Activated B cell treated with CpG ODN at 0.5 μM for 24 hours (primary cell): Measurements from ENCODE around the gene PLK3. TPM values are rescaled to one million over a fixed set of nuclear protein-coding genes. Genes with fewer than 3 reads are reported as not detected.
"Not testable (repeated sequence)": the region's sequence is repeated elsewhere in the genome, so short reads cannot be mapped to it uniquely, and the experiment has no call there.

ENCODE experiments used
- ATAC-seq: fragments of 200-7000 bp; cut with Tn5 transposase; one replicate; pipeline ENCODE4 v1.10.0; 2021; ENCODE audit warnings: low read depth, mild to moderate bottlenecking, moderate library complexity
- CTCF ChIA-PET: fragments of 350-600 bp; sonication (Branson Sonifier 250); formaldehyde crosslinking; loops from one replicate; lab custom pipeline; 2021; ENCODE audit warnings: antibody characterized with exemption; lab: Charles Lee
- POLR2A ChIA-PET: fragments of 350-600 bp; sonication (Branson Sonifier 250); formaldehyde crosslinking; loops from one replicate; lab custom pipeline; 2021; ENCODE audit warnings: antibody characterized with exemption; lab: Charles Lee
- DNase-seq: peaks from one replicate; pipeline ENCODE4 v3.0.0; 2022
- H3K27ac Mint-ChIP-seq: one replicate; pipeline ENCODE4 v1.8.0; 2020; ENCODE audit warnings: mixed read lengths
- H3K27me3 Mint-ChIP-seq: one replicate; pipeline ENCODE4 v1.8.0; 2021; ENCODE audit warnings: mixed read lengths
- H3K36me3 Mint-ChIP-seq: one replicate; pipeline ENCODE4 v1.8.0; 2021; ENCODE audit warnings: low read depth, mixed read lengths
- H3K4me1 Mint-ChIP-seq: one replicate; pipeline ENCODE4 v1.8.0; 2021; ENCODE audit warnings: mixed read lengths
- H3K4me3 Mint-ChIP-seq: one replicate; pipeline ENCODE4 v1.8.0; 2020; ENCODE audit warnings: mild to moderate bottlenecking, mixed read lengths
- H3K9me3 Mint-ChIP-seq: one replicate; pipeline ENCODE4 v1.8.0; 2020; ENCODE audit warnings: mixed read lengths
- intact Hi-C: fragments of 100-400 bp; cut with micrococcal nuclease; formaldehyde crosslinking; loops from one replicate; pipeline ENCODE4 v1.15.1; 2024
- total RNA-seq: library from RNA; stranded (reverse); gene quantifications from 2 replicates; pipeline ENCODE4 v1.2.3, GENCODE V29; 2022
- TF ChIP-seq, protein P1 (sequence below): fragments of 200-600 bp; IDR thresholded peaks from one replicate; pipeline ENCODE4 v1.8.0; 2022; ENCODE audit warnings: antibody characterized with exemption, mild to moderate bottlenecking

The PLK3 gene
- total RNA-seq, 1 donor from 2014 or later: 82.0 TPM

DNA sequence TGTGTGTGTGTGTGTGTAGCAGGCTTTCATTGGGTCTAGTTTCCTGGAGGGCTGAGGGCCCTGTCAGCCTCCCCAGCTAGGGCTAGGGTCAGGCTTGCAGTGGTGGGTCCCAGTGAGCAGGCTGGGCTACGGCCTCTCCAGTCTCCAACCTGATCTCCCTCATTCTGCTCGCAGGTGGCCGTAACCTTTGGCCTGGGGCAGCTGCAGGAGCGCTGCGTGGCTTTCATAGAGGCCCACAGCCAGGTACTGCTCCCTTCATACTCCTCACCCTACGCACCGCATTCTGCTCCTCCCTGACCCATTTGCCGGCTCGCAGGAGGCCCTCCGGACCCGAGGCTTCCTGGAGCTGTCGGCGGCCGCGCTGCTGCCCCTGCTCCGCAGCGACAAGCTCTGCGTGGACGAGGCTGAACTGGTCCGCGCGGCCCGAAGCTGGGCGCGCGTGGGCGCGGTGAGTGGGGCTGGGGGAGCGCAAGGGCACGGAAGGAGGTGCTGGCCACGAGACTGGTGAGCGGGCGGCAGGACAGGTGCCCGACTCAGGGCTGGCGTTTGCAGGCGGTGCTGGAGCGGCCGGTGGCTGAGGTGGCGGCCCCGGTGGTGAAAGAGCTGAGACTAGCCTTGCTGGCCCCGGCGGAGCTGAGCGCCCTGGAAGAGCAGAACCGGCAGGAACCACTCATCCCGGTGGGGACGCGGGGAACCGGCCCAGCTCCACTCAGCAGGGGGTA is 12.8 kb downstream of the PLK3 start:
- DNase-seq: no peak
- no peak for ATAC-seq
- peak overlapping the region; percentile 50 for H3K27ac Mint-ChIP-seq
- H3K36me3 Mint-ChIP-seq: peaks cover 14% of the 10 kb centered on the region
- H3K27me3 Mint-ChIP-seq: no peaks in the 10 kb centered on the region
- intact Hi-C loops: no loop called here
- TF ChIP-seq, protein P1, sequence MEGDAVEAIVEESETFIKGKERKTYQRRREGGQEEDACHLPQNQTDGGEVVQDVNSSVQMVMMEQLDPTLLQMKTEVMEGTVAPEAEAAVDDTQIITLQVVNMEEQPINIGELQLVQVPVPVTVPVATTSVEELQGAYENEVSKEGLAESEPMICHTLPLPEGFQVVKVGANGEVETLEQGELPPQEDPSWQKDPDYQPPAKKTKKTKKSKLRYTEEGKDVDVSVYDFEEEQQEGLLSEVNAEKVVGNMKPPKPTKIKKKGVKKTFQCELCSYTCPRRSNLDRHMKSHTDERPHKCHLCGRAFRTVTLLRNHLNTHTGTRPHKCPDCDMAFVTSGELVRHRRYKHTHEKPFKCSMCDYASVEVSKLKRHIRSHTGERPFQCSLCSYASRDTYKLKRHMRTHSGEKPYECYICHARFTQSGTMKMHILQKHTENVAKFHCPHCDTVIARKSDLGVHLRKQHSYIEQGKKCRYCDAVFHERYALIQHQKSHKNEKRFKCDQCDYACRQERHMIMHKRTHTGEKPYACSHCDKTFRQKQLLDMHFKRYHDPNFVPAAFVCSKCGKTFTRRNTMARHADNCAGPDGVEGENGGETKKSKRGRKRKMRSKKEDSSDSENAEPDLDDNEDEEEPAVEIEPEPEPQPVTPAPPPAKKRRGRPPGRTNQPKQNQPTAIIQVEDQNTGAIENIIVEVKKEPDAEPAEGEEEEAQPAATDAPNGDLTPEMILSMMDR: no peak
- CTCF ChIA-PET: interaction anchor here (1.6 to 2.3 kb wide), 2 partner anchors 13 to 82 kb away, joined by 5 to 13 read pairs; partner anchors contain the start of genes PLK3 and RNU5D-1
- H3K9me3 Mint-ChIP-seq: no peaks in the 10 kb centered on the region
- peaks cover 63% of the 10 kb centered on the region for H3K4me1 Mint-ChIP-seq
- POLR2A ChIA-PET: interaction anchor here (0.6 to 9.4 kb wide), 20 partner anchors 7 to 1899 kb away, joined by 3 to 364 read pairs (median 8); partner anchors contain the start of genes BEST4, EIF2B3, HECTD3 and MUTYH
- peak overlapping the region; percentile 11 for H3K4me3 Mint-ChIP-seq

DNA sequence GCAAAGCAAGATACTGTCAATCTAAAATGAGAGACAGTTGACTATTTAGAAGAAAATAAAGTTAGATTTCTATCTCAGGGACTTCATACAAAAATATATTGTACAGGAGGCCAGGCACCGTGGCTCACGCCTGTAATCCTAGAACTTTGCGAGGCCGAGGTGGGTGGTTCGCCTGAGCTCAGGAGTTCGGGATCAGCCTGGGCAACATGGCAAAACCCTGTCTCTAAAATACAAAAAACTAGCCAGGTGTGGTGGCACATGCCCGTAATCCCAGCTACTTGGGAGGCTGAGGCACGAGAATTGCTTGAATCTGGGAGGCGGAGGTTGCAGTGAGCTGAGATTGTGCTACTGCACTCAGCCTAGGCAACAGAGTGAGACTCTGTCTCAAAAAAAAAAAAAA is 15.7 kb downstream of the PLK3 start:
- H3K27me3 Mint-ChIP-seq, H3K27ac Mint-ChIP-seq, H3K9me3 Mint-ChIP-seq, H3K4me3 Mint-ChIP-seq, CTCF ChIA-PET, DNase-seq, ATAC-seq, intact Hi-C loops: not testable (repeated sequence)
- Mint-ChIP-seq H3K36me3 (peaks cover 11% of the 10 kb centered on the region), H3K4me1 (peaks cover 57% of the 10 kb centered on the region)
- POLR2A ChIA-PET: interaction anchor here (0.6 to 9.3 kb wide), 5 partner anchors 14 to 103 kb away, joined by 3 to 285 read pairs (median 8); partner anchors contain the start of genes PLK3 and RPS8

DNA sequence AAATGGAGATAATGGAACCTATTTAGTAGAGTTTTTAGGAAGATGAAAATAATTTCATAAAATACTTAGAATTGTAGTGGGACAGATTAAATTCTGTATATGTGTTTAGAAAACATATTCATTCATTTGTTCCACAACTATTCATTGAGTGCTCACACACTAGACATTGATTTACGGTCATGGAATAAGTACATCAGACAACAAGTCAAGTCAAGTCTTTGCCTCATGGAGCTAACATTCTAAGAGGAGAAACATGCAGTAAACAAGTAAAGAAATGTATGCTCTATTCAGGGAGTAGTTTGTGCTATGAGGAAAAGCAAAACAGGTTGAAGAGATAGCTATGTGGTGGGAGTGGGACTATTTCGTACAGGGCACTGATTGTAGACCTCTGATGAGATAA is 17.1 kb downstream of the PLK3 start:
- H3K27ac Mint-ChIP-seq: peak overlapping the region; percentile 54

DNA sequence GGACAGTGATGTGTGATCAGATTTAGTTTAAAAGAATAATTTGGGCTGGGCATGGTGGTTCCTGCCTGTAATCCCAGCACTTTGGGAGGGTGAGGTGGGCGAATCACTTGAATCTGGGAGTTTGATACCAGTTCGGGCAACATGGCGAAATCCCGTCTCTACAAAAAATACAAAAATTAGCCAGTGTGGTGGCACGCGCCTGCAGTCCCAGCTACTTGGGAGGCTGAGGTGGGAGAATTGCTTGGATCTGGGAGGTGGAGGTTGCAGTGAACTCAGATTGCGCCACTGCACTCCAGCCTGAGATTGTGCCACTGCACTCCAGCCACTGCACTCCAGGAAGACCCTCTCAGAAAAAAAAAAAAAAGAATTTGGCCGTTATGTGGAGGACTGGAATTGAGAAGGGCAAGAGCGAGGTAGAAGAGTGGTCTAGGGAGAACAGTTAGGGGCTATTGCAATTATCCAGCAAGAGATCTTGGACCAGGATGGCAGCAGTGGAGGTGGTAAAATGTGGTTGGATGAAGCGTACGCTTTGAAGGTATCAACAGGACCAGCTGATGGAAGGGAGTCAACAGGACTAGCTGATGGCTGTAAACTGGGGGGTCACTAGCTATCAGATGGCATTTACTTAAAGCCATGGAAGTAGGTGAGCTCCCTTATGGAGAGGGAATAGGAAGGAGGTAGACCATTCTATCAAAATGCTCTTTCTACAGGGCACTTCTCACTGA is 17.8 kb downstream of the PLK3 start:
- Mint-ChIP-seq H3K27ac (peak overlapping the region; percentile 100), H3K4me1 (peaks cover 45% of the 10 kb centered on the region), H3K36me3 (peaks cover 11% of the 10 kb centered on the region), H3K9me3 (no peaks in the 10 kb centered on the region), H3K4me3 (peak overlapping the region; percentile 32), H3K27me3 (no peaks in the 10 kb centered on the region)
- ChIA-PET CTCF (interaction anchor here (1.4 to 3.2 kb wide), 5 partner anchors 8 to 96 kb away, joined by 4 to 20 read pairs (median 7); partner anchors contain the start of genes BTBD19 and PLK3), POLR2A (interaction anchor here (1.0 to 7.7 kb wide), 8 partner anchors 9 to 486 kb away, joined by 3 to 364 read pairs (median 93); partner anchors contain the start of genes BEST4, BTBD19, DYNLT4 and PLK3)
- intact Hi-C loops: no loop called here
- TF ChIP-seq, protein P1: no peak
- ATAC-seq: no peak
- no peak for DNase-seq

More for the DNA sequence above, 17.1 kb downstream of the PLK3 start:
- ATAC-seq (no peak), DNase-seq (no peak)
- peaks cover 45% of the 10 kb centered on the region for H3K4me1 Mint-ChIP-seq
- H3K4me3 Mint-ChIP-seq: no peak overlapping the region
- H3K27me3 Mint-ChIP-seq: no peaks in the 10 kb centered on the region
- ChIA-PET CTCF (interaction anchor here (1.4 to 3.2 kb wide), 2 partner anchors 9 to 17 kb away, joined by 4 to 20 read pairs; partner anchors contain the start of genes BTBD19 and PLK3), POLR2A (interaction anchor here (1.0 to 7.7 kb wide), 7 partner anchors 9 to 486 kb away, joined by 3 to 364 read pairs (median 113); partner anchors contain the start of genes BEST4, BTBD19, DYNLT4 and PLK3)
- no peaks in the 10 kb centered on the region for H3K9me3 Mint-ChIP-seq
- peaks cover 11% of the 10 kb centered on the region for H3K36me3 Mint-ChIP-seq
- TF ChIP-seq, protein P1: no peak
- intact Hi-C loops: no loop called here

DNA sequence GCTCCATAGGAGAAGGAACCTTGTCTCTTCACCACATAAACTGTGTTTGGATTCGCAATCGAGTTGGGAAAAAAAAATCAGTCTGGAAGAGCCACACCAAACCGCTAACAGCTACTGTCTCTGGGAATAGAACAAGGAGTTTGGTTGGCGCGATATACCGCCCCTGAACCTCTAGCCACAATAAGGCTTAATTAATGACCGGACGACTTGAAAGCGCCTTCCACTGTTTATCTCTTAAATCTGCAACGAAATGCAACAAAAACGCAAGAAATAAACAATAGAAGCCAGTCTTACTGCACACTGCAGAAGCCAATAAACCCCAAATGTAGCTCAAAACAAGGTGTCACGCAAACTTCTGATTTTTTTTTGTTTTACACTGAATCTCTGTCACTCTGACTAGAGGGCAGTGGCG is 19.0 kb downstream of the PLK3 start:
- no peak for ATAC-seq
- Mint-ChIP-seq H3K9me3 (no peaks in the 10 kb centered on the region), H3K4me1 (peaks cover 38% of the 10 kb centered on the region), H3K27me3 (no peaks in the 10 kb centered on the region), H3K27ac (peak overlapping the region; percentile 100), H3K4me3 (peak overlapping the region; percentile 88), H3K36me3 (peaks cover 11% of the 10 kb centered on the region)
- CTCF ChIA-PET: interaction anchor here (0.6 to 3.2 kb wide), 13 partner anchors 9 to 97 kb away, joined by 3 to 20 read pairs (median 5); partner anchors contain the start of genes BEST4, BTBD19, PLK3 and RNU5D-1
- TF ChIP-seq, protein P1: no peak
- POLR2A ChIA-PET: interaction anchor here (0.5 to 7.7 kb wide), 37 partner anchors 9 to 764 kb away, joined by 3 to 364 read pairs (median 5); partner anchors contain the start of genes ARMH1, BEST4, BTBD19 and DYNLT4
- intact Hi-C loops: loop anchor here (1.0 kb wide), 7 partner anchors 9 to 98 kb away; partner anchors contain the start of genes PLK3, RNU5D-1 and RPS8
- no peak for DNase-seq
